HG03097 (cell line): ENCODE measurements around the gene ROBO2.

Experiments
- ATAC-seq: cut with Tn5 transposase; IDR thresholded peaks from one replicate; pipeline ENCODE4 v1.9.1; 2021; ENCODE audit not compliant: unreplicated experiment, low FRiP score

Gene ROBO2

DNA sequence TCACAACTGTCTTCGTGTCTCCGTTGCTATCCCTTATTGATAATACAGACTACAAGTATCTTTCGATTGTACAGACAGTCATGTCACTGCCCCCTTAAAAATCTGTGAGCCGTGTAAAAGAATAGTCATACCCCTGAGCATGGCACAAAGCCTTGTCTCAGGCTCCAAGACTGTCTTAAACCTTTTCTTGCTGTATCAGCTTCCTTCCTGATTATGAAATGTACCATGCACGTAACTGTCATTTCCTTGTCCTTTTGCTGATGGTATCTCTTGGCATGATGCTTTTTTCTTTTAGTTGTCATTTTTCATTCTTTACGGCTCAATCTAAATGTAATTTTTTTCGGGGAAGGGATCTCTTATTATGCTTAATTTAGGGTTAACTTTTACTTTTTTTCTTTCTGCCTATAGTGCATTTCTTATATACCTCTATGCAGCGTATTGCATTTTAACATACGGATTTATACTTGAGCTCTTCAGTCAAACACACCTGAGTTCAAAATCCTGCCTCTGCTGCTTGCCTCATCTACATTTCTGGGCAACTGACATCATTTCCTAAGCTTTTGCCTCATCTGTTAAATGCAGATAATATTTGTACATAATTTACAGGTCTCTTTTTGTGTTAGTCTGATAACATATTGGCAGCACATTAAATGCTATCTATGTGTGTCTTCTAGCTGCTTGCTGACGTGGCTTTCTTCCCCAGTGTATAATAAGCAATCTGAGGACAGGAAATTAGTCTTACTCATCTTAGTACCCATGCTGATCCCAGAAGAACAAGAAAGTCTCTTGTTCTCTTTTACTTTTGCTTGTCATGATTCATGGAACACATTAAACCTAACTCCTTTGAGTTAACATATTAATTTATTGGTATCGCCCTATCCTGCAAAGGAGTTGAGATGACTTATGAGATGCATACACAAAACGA is 57.3 kb downstream of the ROBO2 start:
- no peak for ATAC-seq

DNA sequence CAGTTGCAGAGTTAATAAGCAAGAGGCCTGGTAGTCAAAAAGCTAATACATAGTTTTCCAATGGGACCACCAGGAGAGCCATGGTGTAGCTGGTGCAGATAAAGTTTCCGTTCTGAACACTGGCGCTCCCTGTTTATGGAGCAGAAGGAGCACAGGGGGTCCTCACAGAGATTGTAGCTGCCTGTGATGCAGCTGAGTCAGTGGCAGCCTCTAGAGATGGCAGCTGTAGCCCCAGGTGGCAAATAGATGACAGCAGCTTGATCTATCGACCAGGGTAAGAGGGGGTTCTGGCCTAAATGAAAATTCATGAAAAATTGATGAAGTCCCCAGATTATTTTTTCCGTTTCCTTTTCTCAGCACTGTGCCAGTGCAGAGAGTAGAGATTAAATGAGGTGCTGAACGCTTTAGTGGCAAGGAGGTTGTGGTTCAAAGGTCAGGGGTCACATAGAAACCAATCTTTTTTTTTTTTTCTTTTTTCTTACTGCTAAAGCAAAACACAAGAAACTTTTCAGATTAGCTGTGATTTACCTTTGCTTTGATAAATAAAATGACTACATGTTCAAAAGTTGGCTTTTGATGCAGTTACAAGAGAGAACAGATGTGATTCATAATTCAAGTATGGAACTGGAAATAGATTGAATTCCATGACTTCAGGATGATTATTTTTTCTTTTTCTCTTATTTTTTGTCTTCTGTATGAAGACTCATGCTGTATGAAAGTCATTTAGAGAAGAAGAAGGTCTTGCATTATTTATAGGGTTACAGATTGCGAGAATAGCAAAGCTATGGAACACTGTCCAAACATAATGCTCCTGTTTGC is 63.3 kb downstream of the ROBO2 start:
- no peak for ATAC-seq

DNA sequence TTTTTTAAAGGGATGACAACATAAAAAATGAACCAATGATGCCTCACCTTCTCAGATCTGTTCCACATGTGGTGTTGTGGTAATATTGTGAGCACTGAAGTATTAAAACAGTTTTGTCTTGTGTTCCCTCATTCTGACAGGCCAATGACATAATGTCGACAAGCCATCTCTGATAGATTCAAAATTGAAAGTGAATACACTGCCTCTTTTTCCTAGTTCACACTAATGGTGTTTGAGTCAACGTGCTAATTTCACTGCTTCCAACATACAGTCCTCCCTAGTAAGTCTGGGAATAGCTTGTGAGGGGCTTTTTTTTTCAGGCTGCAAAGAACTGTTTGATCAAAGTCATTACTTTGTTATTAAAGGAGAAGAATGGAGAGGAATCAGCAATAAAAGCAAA is 82.8 kb downstream of the ROBO2 start:
- no peak for ATAC-seq

DNA sequence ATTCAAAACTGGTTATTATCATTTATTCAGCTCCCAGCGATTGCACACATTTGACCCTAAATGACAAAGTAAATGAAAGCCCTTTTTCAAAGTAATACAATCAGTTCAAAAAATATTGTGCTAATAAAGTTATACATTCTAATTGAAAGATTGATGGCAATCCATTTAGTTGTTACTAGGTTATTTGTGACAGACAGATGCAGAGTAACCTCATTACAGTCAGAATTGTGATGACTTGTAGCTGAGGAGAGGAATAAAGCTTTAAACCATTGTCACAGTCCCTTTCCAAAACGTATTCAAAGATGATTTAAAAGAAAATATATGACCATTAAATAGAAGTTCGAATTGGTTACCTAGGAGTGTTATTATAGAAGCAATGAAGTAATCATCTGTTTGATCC is 86.1 kb downstream of the ROBO2 start:
- ATAC-seq = no peak

DNA sequence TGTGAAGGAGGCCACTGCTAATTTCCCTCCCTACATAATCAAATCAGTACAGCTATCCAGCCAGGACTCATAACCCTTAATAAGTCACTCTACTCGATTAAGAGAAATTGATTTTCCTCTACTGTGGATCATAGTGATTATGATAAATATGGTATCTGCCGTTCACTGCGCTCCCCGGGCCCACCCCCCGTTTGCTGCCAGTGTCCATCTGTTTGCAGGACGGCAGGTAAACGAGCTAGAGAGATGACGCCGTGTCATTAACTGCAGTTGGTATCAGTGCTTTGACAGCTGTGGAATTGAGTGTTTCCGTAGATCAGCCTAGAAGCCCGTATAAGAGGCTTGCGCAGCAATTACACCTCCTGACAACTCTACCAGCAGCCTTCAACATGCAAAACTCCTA is 94.9 kb downstream of the ROBO2 start:
- ATAC-seq = no peak

DNA sequence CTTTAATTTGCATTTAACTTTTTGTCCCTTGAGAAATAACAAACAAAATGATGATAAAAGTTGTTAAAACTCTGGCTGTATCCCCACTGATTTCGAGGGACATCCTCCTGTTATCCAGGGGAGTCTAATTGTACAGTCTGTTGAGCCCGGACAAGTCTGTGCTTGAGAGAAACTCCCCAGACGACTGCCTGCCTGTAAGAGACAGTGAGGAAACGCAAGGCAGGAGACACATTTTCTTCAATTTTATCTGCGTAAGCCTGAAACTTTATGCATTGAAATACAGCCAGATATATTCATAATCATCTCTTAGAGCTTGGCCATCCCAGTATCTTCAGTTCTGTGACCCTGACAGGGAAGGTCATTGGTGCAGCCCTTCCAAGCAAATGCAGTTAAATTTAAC is 97.7 kb downstream of the ROBO2 start:
- no peak for ATAC-seq

DNA sequence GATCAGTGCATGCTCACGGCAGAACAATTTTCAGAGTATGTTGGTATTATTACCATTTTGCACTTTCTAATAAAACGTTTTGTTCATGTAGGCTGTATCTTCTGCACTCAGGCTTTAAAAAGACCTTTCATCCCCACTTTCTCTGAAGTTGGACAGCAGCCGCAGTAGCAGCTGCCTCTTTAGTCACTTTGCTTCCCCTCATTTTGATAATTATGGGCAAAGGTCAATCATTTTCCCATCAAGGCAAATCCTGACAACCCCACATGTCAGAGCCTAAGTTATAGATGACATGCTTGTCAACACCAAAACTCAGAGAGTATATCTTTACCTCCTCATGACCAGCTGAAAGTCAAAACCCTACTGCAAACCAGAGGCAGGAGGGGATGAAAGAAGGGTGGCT is 99.7 kb downstream of the ROBO2 start:
- ATAC-seq = no peak

DNA sequence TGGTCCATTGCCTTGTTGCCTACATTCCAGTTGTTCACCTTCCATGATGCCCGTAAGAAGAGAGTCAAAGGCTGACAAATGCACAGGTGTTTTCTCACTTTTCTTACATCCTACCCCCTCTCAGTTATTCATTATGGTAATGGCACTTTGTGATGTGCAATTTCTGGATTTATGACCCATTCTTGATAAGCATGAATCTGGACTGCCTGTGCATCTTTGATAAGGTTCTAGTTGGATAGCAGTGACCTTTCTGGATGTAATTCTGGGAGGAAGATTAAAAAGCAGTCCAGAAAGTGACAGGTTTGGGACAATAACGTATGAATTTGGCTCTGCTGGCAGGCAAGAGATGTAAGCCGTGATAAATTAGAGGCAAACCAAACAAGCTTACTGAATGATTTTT is 101.5 kb downstream of the ROBO2 start:
- ATAC-seq = no peak

DNA sequence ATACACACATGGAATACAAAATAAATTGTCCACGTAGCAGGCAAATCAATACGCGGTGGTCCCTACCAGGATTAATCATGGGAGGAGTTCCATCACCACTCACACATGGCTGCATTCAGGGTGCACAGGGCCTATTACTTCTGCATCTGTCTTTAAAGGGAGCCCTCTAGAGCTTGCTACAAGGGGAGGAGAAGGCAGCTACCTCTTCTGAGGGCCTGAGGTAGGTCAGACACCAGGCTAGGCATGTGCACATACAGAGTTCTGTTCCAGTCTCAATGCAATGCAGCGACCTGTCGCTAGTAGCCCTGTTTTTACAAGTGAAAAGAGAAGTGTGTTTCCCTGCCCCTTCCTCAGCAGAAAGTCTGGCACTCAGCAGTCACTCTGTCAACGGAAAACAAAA is 102.7 kb downstream of the ROBO2 start:
- ATAC-seq = no peak

DNA sequence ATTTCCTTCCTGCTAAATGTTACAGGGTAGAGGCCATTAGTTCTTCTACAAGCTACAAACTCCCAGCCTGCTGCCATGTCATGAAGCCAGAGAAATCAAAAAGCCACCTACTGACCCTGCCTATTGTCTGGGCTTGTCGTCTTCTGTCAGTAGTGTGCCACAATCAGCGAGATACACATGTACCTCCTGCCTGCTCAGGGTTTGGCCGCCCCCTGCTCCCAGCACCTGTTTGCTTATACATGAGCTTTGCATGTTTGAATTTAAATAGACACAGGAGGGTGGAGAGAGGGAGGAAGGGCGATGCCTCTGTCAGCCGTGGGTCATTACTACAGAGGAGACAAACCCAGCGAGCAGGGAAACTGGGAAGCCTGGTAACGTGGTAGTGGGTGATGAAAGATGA is 106.1 kb downstream of the ROBO2 start:
- no peak for ATAC-seq

DNA sequence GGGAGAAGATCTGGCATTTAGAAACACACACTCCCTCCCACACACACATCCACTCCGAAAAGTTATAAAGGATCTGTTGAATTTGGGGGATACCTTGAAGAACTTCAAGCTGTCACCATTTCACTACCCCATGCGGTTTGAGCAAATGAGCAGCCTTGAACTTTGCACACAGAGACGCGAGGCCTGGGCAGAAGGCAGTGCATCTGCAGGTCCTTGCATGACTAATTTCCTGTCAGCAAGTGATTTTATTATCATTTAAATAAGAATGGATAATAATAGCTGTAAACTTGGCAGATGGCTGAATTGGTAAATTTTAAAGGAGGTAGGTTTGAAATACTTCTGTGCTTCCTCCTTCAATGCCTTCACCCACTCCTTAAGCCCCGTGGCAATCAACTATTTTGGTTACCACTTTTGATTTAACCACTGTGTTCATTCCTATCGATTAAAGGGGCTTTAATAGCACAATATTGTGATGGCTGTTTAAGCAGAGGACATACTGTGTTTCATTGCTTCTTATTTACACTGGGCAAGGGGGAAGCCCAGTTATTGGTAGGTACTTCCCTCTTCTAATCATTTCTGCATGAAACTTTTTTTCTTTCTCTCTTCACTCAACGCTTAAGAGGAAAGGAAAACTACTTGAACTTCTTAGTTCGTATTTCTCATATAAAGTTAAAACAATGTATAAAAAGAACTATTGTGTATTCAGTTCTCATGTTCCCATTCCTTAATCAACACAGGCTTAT is 108.1 kb downstream of the ROBO2 start:
- ATAC-seq = no peak

DNA sequence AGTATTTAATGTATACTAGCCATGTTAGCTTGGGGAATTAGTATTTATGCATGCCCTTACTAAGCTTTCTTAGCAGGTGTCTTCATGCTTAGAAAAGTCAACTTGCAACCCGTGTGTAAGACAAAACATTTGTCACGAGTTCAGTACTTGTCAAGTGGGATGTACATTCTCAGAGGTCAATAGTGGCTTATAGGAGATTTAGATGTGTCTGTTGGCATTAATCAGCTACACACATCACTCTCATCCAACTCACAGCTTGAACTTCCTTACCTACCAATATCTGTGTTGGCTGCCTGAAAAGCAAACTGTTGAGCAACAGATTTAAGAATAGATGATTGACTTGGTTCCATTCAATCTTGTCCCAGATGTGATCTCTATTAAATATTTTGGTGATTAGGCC is 109.5 kb downstream of the ROBO2 start:
- ATAC-seq = no peak

DNA sequence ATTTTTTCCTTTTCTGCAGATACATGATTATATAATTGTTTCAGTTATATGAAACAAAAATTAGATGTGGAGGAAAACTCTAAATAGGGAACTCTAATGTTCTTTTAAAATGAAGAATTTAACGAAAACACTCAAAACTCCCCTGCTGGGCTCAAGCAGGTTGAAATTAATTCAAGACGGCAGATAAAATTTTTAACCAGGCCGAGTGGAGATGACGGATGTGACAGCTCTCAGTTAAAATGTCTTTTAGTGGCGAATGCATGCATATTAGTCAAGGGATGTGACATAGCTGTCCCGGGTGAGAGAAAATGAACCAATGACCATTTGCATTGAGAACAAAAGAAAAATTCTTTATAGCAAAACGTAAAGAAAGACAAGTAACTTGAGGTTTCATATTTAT is 110.1 kb downstream of the ROBO2 start:
- ATAC-seq = no peak

DNA sequence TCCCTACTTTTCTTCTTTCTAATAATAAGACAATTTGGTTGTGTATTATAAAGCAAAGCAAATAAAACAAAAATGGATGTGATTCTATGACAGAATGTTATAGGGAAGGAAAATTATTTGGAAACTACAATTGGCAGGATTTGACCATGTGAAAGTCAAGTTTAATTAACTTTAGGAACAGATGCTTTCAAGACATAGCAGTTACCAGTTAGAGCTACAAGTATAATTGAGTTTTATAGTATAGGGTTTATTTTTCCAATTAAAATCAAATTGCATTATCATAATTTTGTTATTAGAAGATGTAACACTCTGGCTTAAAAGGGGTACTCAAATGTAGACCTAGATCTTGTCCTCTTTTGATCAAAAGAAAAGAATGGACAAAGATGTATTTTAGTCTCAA is 110.9 kb downstream of the ROBO2 start:
- no peak for ATAC-seq

DNA sequence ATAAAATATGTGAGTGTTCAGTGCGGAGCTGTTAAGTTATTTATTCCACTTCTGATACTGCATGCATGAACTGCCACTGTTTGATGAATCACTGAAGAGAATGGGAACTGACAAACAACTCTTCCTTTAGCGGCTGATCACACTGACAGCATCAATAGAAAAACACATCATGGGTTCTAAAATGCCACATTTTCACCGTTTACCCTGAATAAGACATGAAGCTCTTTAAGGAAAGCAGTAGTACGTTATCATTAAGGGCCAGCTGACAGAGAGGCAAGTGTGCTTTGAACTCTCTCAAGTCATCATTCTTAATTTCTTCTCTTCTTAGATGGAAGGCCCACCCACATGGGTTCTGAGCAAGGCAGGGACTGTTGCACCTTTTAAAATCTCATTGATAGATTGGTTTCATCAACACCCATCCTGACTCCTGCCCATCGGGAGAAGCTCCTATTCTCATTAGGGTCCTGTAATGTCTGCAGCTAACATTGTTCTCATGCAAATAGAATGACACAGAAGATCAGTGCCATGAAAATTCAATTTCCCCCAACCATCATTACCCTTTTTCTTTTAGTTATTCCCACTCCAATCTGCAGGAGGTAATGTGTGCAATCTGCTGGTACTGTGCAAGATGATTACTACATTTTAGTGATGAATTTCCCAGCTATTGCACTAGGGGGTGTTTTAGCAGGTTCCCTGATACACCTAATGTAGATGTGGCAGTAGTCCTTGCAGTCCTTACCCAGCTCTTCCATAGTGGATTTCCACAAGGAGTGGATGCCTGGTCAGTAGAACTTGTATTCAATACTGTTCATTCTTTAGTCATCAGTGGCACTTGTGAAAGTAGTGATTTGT is 119.1 kb downstream of the ROBO2 start:
- ATAC-seq = no peak

DNA sequence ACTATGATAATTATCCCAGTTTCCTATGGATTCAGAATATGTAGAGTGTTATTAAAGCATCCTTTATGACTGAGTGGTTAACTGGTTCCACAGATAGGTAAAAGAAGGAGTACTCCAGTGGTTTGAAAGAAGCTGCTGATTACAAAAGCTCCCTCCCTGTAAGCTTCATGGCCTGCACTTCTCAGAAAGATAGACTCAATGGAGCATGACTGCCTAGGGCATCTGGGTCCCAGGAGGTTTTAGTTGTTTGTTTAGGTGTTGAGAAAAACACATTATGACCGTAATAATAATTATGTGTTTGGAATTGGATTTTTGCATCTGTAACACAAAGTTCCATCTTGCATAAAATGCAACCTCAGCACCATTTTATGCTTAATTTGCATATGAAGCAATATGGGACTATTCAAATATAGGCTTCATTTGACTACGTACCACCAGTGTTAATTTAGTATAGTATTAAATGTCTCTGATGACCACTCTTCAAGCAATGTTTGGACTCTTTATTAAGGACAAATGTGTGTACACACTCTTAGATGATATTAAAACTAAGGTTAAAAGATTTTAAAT is 121.1 kb downstream of the ROBO2 start:
- no peak for ATAC-seq

DNA sequence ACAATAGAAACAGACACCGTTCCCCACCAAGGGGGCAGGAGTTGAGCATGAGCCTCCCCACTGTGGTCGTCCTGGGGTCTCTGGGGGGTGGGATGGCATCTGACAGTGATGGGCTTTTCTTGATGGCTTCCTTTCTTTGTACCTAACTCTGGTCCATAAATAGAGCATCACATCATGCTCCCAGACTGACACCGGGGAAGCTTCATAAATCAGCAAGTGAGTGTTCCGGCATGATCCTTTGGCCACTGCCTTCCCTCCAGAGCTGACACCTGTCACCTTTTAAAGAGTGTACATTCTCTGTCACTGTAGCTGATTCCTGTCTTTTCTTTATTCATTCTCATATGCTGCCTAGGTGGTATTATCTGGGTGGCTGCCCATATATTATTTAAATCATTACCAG is 129.9 kb downstream of the ROBO2 start:
- no peak for ATAC-seq

DNA sequence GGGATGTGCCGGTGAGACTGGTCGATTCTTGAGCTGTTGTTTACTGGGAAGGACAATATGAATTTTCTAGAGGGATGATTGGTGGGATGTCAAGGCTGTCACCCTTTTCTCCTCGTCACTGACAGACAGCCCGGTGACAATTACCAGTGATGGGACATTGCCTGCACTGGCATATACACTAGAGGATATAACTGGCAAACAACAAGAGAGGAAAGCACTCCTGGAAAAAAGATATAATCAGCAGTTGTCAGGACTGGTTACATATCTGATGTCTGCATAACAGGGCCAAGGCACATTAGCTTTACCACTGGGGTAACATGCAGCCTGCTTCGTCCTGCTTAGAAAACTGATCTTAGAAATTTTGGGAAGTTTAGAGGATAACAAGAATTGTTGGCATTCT is 131.1 kb downstream of the ROBO2 start:
- no peak for ATAC-seq

DNA sequence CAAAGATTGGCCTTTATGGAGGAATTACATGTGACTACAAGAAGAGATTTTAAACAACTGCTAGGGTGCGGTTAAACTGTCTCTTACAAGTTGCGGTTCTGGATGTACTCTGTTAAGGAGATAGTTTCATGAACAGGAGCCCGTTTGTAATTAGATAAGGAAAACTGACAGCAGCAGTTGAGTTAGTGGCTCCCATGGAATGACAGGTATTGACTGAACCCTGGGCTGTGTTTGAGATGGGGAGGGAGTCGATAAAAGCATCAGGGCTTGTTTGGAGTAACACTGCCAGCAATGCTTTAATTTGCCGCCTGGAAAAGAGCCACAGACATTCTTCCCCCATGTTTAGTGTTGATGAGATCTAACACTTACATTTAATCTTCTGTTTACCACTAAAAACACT is 139.9 kb downstream of the ROBO2 start:
- no peak for ATAC-seq

DNA sequence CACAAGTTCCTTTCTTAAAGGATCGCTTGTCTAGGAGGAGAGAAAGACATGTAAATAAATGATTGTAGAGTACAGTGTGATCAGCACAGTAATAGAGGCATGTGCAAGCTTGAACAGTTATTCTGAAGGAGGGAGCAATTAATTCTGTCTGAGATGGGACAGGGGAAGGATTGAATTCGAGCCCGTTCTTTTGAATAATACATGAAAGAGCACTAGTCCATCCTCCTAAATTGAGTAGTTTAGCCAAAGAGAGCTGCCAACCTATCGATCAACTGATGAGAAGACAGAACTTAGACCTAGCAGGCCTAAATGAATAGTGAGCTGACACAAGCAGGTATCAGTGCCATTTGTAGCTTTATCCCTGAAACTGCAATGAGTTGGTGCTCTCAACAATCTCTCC is 142.4 kb downstream of the ROBO2 start:
- no peak for ATAC-seq
